IPS DF 4.7 (cell line): ENCODE results near the gene TBX2.

Source experiments
- DNase-seq: peaks from one replicate; pipeline ENCODE4 v3.0.0-alpha.2; 2013; ENCODE audit warnings: low spot score; ENCODE audit errors: extremely low read depth

TBX2 gene

DNA sequence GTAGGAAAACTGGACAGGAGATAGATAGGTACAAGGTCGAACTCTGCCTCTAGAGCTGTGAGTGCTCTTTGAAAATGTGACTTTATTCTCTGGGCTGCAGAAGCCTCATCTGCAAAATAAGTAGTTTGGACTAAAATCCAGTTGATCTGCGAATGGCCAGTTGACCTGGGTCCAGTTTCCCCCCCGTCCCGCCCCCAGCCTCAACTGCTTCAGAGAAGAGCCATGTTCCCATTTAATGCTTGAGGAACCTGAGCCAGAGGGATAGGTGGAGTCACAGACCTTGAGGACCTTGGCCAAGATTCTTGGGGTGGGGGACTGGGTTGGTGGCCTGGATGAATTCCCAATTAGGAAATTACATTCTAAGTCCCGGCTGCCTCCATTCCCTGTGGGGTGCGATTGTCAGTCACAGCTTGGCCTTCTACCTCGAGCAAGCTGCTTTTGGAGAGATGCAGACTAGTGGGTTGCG, 14.1 kb downstream of the TBX2 start:
- DNase-seq, result no peak

DNA sequence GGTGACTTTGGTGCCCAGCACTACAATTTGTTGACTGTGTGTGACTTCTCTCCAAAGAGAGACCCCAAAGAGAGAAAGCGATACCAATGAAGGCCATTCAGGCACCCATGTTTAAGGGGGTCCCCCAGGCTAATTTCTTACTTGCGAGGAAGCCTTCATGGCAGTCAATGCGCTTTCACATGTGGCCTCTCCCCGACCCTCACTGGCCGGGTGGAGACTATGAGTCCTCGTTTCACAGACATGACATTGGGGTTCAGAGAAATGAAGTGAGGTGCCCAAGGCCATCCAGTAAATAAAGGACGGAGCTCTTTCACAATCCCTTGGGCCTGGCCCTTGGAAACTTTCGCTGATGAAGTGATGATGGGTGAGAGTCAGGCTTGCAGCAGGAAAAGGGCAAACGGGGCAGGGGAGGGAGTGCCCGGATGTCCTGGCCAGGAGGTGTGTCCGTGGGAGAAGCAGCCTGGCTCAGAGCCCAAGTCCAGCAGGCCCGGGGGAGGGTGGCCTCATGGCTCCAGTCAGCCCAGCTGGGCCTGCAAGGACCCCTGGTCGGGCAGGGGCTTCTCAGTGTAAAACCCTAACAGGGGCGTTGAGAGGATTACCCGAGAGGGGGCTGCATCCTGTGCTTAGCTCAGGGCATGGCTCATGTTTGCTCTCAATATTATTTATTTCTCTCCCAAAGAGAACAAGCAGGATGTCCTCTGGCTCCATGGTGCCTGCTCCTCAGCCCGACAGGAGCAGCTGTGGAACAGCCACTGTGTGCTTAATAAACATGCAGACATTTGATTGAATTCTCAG, 14.7 kb downstream of the TBX2 start:
- no peak for DNase-seq

DNA sequence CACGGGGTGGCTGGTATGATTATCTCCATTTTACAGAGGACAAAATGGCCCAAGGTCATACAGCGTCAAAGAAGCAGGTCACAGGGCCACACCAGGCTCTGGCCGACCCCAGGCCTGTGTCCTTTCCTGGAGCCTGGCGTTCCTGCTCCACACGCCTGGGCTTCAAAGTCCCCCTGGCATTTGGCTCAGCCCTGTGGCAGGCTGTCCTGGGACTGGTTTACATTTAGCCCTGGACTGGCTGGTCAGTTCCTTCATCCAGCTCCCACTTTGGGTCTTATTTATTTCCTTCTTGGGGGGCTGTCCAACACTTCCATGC, 15.3 kb downstream of the TBX2 start:
- DNase-seq, result no peak

DNA sequence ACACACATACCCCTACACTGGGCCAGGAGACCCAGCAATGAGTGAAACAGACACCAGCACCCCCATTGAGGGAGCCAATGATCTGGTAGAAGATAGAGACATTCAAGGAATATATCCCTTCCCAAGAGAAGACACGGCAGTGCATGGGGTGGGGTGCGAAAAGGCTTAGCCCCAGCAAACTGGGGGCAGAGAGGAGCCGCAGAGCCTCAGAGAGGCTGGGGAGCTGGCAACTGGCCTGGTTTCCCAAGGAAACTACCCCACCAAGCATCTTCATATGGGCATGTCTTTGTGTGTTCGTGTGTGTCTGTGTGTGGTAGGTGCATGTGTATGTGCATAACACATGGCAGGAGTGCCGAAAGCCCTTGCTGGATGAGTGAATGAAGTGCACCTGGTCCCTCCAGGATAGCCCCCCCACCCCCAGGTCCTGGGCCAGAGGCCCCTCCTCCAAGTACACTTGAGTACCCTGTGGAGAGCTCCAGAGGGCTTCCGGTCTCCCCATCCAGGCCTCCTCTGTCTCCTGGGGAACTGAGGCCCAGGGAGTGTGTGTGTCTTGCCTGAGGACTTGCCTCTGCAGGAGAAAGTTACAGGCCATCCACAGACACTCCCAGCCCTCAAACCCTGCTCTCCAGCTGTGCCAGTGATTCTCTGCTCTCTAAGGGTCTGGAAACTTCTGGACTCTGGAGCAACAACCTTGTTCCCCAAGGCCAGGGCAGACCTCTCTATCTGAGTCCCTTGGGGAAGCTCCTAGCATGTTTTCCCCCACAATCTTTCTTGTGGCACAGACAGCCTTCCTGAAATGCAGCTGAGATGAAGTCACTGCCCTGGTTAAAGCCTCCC, 15.9 kb downstream of the TBX2 start:
- no peak for DNase-seq

DNA sequence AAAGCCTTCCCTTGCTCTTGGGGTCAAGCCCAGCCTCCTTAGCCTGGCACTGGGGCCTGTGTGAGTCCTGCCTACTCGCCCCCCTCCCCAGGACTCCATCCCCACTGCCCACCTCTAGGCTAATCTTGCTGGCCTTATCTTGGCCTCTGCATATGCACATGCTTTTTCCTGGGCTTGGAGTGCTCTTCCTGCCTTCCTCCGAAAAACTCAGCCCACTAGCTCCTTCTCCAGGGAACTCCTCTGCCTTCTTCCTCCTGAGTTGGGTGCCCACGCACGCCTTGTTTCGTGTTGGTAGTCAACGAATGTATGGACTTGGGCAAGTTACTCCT, 16.5 kb downstream of the TBX2 start:
- DNase-seq, result no peak

DNA sequence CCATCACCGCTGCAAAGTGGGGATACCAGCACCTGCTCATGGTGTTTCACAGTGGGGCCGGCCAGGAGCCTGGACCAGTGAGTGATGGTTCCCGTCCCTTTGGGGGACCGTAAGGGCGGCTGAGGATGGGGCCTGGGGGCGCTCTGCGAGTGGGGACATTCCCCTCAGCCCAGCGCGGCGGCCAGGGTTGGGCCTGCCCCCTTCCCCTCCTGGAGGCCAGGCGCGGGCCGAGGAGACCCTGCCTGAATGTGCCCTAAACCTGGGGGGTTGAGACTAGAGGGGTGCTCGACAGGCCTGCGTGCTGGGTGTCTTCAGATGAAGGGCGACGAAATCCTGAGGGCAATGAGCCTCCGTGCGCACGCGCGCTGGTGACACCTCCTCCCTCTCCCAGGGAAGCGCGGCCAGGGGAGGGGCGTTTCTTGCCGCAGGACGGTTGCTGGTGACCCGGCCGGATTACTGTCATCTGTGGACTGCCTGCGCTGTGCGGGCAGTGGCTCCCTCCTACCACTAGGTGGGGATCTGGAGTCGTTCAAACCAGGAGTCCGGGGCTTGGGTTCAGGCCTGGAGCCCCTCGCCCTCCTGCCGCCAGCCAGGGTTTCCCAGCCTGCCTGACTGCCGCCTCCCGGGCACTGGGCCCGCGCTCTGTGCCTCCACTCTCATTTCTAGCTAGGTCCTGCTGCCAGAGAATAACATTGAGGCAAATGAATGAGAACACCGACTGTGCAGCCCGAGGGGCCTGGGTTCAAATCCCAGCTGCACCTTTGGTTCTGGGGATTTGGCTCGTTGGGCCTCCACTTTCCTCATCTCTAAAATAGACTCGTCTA, 17.1 kb downstream of the TBX2 start:
- peak; percentile 82 for DNase-seq

DNA sequence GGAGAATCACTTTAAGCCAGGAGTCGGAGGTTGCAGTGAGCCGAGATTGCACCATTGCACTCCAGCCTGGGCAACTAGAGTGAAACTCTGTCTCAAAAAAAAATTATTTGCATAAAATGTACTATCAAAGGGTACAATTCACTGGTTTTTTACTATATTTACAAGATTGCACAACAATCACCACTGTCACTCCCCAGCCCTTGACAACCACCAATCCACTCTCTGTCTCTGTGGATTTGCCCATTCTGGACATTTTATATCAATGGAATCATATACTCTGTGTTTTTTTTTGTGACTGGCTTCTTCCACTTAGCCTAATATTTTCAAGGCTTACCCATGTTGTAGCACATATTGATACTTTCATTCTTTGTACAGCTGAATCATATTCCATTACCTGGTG, 18.8 kb downstream of the TBX2 start:
- DNase-seq, result no peak

DNA sequence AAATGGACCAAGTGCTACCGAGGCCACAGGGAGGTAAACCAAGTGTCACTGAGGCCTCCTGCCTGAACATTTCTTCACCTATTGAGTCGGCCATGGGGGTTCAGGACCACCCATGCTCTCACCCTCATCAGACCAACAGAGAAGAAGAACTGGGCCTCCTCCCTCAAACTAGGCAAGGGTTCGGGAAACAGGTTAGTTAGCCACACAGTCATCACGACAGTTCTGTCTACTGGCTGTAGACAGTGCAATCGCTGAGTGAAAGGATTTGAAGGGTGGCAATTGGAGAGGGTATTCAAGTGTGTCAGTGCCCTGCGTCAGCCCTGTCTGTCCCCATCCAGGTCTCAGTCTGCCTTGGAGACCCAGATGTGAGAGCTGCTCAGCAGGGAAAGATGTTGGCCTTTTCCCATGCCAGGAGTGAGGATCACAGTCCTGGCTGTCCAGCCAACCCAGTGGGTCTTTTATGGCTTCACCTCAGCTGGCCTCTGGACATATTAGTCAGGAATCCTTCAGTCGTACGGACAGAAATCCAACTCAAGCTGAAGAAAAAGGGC, 19.9 kb downstream of the TBX2 start:
- DNase-seq, result no peak

DNA sequence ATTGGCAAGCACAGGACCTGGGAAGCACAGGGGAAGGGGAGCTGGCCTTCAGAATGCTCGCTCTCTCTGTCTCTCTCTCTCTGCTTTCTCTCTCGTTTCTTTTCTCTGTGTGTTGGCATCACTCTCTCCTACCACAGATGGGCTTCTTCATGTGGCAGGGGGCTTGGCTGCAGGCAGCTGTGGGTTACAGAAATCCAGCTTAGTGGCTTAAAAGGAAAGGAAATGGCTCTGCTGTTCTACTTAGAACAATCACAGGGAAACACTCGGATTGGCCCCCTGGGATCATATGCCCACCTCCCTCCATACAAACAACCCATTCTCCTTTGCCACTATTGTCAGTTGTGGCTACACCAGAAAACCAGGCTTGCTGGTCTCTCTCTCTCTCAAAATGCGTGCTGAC, 20.4 kb downstream of the TBX2 start:
- DNase-seq, result no peak

DNA sequence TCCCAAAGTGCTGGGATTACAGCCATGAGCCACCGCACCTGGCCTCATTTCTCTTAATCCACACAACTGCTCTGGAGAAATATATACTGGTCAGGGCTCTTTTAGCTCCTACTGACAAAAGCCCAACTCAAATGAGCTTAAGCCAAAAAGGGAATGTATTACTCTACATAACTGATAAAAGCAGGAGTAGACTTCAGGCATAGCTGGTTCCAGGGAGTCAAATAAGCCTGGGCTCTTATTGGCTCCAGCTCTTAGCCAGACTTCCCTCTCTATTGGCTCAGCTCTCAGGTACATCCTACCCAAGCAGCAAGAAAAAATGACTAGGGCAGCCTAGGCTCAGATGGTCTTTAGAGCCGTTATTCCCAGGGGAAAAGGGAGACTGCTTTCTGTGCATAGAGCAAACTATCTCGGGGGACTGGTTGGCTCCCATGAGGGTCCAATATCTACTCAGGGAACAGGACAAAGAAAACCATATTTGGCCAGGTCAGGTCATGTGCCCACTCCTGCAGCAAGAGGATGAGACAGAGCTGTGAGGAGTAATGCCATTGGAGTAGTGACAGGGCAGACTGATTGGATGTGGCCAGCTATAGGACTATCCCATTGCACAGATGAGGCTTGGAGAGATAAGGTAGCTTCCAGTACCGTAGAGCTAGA, 21.2 kb downstream of the TBX2 start:
- no peak for DNase-seq

DNA sequence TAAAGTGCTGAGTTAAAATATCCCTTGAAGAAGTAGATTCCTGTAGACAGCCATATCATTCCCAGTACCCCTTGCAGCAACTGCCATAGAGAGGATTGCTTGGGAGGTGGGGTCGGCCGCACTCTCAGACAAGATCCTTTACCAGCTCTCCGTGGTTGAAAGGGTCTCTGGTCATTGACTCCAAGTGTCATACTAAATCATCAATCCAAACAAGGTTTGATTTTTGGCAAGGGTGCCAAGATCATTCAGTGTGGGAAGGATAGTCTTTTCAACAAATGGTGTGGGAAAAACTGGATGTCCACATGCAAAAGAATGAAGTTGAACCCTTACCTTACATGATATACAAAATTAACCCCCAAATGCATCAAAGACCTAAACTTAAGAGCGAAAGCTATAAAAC, 21.8 kb downstream of the TBX2 start:
- no peak for DNase-seq

DNA sequence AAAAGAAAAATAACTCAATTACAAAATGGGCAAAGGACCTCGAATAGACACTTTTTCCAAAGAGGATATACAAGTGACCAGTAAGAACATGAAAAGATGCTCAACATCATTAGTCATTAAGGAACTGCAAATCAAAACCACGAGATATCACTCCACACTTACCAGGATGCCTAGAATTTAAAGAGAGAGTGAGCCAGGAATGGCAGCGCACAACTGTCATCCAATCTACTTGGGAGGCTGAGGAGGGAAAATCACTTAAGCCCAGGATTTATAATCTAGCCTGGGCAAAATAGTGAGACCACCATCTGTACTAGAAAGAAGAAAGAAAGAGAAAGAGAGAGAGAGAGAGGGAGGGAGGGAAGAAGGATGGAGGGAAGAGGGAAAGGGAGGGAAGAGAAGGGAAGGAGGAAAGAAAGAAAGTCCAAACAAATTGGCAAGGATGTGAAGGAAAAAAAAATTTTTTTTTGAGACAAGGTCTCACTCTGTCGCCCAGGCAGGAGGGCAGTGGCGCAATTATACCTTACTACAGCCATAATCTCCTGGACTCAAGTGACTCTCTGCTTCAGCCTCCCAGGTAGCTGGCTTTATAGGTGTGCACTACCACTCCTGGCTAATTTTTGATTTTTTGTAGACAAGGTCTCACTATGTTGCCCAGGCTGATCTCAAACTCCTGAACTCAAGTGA, 22.6 kb downstream of the TBX2 start:
- no peak for DNase-seq

DNA sequence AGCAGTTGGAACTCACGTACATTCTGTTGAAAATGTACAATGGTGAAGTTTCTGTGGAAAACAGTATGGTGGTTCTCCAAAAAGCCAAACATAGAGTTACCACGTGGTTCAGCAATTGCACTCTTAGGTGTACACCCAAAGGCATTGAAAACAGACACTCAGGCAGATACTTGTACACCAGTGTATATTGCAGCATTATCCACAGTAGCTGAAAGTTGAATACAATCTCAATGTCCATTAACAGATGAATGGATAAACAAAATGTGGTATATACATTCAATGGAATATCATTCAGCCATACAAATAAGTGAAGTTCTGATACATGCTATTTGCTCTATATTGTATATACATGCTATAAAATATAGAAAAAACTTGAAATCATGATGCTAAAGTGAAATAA, 23.2 kb downstream of the TBX2 start:
- no peak for DNase-seq

DNA sequence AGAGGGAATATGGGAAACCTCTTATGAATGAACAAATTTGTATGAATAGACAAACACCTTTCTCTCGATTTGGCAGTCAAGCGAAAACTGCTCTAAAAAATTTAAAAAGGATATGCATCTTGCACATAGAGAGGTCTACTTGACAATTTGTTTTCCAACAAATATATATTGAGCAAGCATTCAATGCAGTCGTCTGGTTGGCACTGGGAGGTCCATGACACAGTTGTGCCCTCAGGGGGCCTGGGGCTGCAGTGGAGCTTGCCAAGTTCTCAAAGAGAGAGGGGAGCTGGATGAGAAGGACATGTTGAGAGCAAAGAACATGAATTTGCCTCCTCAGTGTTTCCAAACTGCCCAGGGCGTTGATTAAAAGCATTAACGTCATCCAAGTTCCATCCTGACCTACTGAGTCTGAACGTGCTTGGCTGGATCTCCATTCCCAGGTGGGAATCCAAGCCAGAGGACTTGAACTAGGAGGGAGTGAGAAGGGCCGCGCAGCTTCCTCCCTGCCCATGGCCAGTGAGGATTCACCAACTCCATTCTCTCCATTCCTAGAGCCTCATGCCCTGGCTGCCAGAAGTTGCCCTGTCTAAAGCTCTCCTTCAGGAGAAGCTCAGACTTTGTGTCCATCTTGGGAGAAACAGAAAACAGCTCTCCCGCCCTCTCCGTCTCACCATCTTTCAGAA, 24.5 kb downstream of the TBX2 start:
- no peak for DNase-seq

DNA sequence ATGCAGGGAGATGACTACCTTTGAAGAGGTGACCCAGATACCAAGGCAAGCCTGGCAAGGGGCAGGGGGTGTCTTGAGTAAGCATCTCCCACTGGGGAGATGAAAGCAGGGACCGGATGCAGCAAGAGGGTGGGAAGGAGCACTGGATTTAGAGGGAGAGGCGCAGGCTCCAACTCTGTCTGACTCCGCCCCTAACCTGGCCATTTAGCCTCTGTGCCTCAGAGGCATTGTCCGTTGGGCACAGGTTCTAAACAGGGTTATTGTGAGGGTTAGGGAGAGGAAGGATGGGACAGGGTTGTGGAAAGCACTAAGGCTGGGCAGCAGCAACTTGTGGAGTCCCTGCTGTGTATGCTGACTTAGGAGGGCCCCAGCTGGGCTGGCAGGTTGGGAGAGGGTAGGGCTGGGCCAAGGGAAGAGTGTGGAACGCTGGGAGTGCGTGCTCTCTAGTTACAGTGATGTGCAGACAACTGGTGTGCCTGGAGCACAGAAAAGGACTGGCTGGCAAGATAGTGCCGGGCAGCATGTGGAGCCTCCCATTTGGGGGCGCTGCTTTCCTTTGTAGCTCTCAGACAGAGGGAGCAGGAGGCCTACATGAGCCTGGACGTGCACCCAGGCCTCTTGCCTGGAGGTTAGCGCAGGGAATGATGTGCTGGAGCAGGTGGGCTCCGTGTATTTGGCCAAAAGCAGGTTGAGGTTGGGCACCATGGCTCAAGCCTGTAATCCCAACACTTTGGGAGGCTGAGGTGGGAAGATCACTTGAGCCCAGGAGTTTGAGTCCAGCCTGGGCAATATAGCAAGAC, 26.2 kb downstream of the TBX2 start:
- no peak for DNase-seq

DNA sequence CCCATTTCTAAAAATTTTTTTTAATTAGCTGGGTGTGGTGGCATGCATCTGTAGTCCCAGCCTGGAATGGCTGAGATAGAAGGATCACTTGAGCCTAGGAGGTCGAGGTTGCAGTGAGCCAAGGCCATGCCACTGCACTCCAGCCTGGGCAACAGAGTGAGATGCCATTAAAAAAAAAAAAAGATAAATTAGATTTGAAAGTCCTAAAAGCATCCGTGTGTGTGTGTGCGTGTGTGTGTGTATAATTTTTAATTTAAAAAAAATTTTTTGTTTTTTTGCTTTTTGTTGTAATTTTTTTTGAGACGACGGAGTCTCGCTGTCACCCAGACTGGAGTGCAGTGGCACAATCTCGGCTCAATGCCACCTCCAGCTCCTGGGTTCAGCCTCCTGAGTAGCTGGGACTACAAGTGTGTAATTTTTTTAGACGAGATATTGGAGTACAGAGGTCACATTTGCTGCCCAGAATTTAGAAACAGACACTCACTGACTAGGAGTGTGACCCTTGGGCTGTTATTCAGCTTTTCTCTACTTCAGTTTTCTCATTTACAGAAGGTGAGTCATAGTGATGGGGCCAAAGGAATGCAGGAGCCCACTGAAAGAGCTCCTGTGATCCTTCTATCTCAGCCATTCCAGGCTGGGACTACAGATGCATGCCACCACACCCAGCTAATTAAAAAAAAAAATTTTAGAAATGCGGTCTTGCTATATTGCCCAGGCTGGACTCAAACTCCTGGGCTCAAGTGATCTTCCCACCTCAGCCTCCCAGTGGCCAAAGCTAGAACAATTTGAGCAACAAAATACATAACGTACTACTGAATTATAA, 27.1 kb downstream of the TBX2 start:
- DNase-seq, result no peak

DNA sequence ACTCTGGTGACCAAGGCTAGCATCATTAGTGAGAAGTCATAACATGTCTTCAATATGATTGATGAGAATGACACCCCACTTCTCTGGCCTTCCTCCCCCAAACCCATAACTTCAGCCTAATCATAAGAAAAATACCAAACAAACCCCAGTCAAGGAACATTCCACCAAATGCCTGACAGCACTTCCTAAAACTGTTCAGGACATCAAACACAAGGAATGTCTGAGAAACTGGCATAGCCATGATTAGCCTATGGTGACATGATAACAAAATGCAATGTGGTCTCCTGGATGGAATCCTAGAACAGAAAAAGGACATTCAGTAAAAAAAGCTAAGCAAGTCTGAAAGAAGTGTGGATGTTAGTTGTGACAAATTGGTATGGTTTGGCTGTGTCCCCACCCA, 27.9 kb downstream of the TBX2 start:
- no peak for DNase-seq

DNA sequence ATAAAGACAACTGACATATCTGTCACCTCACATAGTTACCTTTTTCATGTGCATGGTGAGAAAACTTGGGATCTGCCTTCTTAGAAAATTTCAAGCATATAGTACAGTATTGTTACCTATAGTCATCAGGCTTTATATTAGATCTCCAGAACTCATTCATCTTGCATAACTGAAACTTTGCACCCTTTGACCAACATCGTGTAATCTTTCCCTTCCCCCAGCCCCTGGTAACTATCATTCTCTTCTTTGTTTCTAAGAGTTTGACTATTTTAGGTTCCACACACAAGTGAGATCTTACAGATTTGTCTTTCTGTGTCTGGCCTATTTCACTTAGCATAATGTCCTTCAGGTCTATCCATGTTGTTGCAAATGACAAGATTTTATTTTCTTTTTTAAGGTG, 29.6 kb downstream of the TBX2 start:
- no peak for DNase-seq
